Measurements from ENCODE around the gene TENT5A.
A peak's percentile ranks its signal among the peaks of the same experiment; 100 is the strongest.

Gene TENT5A

GRCh38 chr6:81770381-81770780 is 17.9 kb upstream of the TENT5A start:
- DNase-seq: no peak

GRCh38 chr6:81769824-81770223 is 17.3 kb upstream of the TENT5A start:
- DNase-seq: no peak

DNA sequence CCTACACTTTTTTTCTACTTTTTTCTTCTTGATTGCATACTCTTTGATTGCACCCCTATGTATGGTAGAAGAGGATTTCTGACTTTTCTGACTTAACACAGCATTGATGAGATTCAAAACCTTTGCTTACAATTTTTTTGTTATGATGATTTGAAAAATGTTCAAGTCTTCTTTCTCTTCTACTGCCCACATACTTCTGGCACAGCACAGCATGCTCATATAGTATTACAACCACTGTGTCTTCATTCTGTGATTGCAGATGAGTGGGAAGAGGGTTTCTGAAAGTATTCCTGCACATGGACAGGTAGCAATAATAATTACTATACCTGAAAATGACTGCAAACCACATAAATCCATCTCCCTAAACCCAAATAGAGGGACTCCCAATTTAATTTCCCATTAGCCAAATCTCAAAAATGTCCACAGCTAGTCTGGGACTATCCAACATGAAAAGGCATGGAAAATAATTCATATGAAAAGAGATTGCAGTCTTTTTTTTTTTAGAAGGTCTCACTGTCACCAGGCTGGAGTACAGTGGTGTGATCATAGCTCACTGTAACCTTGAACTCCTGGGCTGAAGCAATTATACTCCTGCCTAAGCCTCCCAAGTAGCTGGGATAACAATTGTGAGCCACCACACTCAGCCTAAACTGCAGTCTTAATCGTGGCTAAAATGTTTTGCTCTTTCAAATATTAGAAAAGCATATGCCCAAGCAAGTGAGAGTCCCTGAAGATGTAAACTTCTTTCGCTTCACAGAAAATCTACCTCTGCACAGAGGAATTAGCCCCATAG is 15.9 kb upstream of the TENT5A start:
- no peak for DNase-seq

DNA sequence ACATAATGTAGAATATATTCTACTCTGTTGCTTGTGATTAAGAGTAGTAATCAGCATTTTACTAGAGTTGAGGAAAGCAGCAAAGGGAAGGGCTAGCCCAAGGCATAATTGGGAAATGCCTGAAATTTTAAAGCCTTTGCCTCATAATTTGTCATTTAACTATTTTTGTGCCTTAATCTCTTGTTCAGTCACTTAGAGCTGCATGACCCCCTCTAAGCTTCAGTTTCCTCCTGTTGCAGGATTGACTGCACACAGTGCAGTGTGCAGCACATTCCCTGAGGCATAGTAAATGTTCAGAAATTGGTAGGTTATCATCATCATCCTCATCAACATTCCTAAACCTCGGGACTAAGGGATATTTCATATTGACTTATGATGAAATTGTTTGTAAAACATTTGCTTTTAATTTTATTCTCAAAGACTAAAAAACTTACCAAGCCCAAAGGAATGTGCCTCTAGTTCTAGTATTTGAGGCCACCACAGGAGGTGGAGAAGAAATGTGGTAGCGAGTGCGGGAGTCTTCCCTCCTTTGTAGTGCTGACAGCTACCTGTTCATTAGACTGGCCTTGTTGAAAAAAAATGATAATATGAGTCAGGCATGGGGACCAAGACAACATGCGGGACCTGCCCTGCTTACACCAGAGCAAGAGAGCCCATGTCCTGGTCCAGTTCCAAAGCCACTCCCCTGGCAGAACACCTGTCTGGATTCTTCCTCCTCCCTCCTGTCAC is 14.8 kb upstream of the TENT5A start:
- no peak for DNase-seq

- DNase-seq: no peak
These were observed 14.1 kb upstream of the TENT5A start for GRCh38 chr6:81766482-81767069.

DNA sequence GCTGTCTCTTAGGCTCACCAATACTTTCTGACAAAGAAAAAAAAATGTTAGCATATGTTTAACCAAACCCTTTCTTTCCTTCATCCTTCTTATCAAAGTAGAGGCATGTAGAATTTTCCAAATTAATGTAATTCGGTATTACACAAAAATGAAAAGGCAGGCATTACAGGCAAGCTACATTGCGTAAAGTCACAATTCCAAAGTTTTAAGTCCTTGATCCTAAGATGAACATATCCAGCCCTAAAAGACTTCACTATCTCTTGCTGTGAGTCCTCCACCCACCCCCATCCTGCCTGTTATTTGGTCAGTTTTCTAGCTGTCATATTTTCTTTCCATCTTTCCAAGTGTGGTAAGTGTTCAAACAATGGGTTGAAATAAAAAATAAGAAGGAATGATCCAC is 12.1 kb upstream of the TENT5A start:
- DNase-seq: no peak

DNA sequence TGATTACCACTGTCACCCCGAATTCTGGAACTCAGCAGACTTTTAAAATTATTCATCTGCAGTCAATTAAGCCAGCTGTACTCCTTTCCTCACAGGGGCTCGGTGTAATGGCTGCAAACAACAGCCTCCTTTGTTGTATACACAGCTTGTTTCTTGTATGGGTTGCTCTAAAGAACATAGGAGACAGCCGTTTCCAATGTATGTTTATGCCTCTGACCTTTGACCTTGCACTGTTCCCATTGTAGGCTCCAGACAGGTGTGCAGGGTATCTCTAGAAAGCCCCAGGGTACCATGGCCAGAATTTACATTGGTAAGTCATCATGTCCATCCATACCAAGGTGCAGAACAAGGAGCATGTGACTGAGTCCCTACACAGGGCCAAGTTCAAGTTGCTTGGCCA is 11.5 kb upstream of the TENT5A start:
- no peak for DNase-seq

GRCh38 chr6:81763051-81763450 is 10.6 kb upstream of the TENT5A start:
- no peak for DNase-seq

GRCh38 chr6:81762606-81763005 is 10.1 kb upstream of the TENT5A start:
- no peak for DNase-seq

GRCh38 chr6:81762132-81762531 is 9.7 kb upstream of the TENT5A start:
- no peak for DNase-seq

DNA sequence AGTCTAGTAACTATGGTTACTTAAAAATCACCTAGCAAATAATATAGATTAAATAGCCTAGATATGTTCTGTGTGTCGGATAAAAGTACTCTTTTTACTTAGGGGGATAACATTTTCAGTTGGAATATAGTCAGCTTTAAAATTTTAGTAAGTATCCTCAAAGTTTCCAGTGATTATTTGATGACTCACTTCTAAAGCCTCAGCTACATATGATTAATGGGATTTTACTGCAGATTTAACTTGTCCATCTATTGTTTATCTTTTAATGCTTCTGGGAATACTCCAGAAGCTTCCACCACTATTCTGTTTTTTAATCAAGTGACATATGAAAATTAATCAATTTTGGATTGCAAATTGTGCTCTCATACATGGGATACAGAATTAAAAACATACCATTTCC is 8.7 kb upstream of the TENT5A start:
- DNase-seq: no peak

DNA sequence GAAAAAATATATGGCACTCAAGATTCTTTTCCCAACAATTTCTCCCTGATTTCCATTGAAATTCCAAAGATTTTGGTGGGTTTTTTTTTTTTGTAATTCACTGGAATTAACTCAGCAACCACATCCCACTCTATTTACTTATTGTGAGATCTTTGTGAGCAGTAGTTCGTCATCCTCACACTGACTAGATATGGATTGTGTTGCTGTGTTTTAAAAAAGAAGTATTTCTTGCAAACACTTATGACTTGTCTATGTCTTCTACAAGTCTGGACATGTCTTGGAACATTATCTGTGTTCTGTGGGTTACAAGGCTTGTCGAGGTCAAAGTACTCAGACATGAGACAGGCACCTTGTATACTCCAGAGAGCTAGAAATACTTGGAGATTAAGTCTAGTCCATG is 7.3 kb upstream of the TENT5A start:
- DNase-seq: no peak

DNA sequence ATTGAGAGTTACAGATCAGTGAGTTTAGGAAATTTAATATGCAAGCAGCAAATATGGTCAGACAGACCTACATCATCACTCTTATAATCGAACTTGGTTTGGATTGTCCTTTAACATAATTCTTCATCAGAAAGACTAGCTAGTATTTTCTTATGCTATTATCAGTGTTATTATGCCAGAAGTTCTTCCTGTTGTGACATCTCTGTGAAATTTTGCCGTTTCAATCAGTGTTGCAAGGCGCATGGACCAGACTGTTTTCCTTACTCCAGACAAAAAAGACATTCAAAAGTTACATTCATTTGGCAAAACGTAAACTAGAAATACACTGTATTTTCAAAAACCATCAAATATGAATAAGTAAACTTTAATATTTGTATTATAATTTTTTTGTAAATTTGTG is 5.7 kb upstream of the TENT5A start:
- no peak for DNase-seq

GRCh38 chr6:81756690-81757089 is 4.2 kb upstream of the TENT5A start:
- no peak for DNase-seq

GRCh38 chr6:81755551-81755950 is 3.1 kb upstream of the TENT5A start:
- DNase-seq: no peak

GRCh38 chr6:81754906-81755305 is 2.4 kb upstream of the TENT5A start:
- DNase-seq: no peak

GRCh38 chr6:81753711-81754577 is 1.5 kb upstream of the TENT5A start:
- peak; percentile 85 for DNase-seq

GRCh38 chr6:81752921-81753710 is 635 bp upstream of the TENT5A start:
- peak; percentile 74 for DNase-seq

- DNase-seq: peak; percentile 43
These were observed 945 bp downstream of the TENT5A start for GRCh38 chr6:81751388-81752083.

DNA sequence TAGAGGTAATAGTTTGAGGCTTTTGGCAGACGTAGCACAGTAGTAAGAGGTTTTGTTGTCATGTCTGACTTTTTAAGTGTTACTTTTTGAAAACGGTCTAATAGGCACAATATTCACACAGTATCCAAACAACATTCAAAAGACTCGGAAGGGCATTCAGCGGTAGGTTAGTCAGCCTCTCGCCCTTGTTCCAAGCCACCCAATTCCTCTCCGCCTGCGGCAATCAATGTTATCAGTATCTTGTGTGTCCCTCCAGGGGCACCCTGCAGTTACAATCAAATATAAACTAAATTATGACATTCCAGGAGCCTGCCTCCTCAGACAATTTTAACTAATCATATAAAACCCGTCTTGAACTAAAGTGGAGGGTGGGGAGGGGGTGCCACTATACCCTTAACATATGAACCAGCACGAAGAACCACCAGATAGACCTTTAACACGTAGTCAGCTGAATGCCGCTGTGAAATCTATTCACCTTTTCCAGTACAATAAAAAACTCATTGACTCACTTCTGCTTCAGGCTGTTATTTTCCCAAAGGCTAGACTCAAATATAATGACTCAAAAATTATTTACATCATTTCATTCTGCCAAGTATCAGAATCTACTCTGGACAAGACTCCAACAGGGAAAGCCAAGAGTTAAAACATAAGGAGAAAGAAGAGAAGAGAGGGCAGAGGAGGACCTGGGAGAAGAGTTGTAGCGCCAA is 1.6 kb downstream of the TENT5A start:
- no peak for DNase-seq

- no peak for DNase-seq
These were observed 2.3 kb downstream of the TENT5A start for GRCh38 chr6:81750200-81750599.
